HG02885 (cell line): ENCODE measurements around the gene ELK4.

Experiments used
- ATAC-seq: cut with Tn5 transposase; IDR thresholded peaks from one replicate; pipeline ENCODE4 v1.9.1; 2021; ENCODE audit warnings: mild to moderate bottlenecking; ENCODE audit not compliant: unreplicated experiment, poor library complexity

Gene ELK4

GRCh38 chr1:205632669-205633169 is 908 bp upstream of the ELK4 start:
- no peak for ATAC-seq

DNA sequence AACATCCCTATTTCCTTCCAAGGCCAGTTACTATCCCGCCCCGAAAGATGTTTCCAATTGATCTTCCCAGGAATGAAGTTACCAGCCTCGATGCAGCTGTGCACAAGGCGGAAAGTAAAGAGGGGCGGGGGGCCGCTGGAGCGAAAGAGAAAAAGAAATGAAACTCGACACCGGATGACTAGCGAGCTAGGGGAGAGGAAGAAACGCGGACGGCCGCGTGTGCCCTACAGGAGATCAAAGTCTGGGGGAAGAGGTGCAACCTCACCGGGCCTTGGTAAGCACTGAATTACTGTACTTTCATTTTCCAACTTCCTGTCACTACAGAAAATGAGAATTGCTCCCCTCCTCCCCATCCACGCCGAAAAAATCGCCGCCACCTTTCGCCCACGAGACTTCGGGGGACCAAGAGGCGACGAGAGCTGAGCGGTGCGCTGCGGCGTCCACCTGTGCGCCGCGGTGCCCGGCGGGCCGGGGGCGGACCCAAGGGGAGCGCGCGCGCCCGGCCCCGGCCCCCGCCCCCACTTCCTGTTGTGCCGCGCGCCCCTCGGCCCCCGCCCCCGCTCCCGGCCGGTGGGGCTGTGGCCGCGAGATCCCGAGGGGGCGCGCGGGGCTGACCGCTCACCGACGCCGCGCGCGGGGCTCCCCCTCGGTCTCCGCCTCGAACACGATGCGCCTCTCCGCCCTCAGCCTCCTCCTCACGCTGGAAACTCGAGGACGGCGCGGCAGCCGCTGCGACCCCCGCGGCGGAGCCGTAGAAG is 622 bp downstream of the ELK4 start:
- peak; percentile 63 for ATAC-seq

DNA sequence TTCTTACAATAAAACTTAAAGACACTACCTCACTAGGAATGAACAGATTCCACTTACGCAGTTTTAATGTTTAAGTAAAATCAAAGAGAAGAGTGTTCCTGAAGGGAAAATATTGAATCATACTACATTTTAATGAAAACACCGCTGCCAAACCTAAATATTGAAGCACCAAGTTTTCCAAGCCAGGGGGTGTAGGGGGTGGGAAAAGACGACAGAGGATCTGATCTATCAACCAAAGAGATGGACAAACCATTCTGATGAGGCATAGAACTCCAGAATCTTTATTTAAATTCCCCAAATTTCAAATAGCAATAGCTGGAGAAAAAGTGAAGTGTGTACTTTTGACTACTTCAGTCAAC is 1.2 kb downstream of the ELK4 start:
- no peak for ATAC-seq

- ATAC-seq, result no peak
These were observed 1.6 kb downstream of the ELK4 start for GRCh38 chr1:205630241-205630640.

DNA sequence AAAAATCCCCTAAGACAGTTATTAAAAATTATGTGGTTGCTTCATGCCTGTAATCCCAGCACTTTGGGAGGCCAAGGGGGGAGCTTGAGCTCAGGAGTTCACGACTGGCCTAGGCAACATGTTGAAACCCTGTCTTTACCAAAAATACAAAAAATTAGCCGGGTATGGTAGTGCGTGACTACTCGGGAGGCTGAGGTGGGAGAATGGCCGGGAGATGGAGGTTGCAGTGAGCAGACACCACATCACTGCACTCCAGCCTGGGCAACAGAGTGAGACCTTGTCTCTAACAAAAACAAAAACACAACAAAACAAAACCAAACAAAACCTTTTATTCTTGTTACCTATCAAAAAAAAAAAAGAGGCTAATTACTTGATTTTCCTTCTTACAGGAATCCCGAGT is 2.1 kb downstream of the ELK4 start:
- ATAC-seq, result no peak

GRCh38 chr1:205627956-205628355 is 3.9 kb downstream of the ELK4 start:
- ATAC-seq, result no peak

DNA sequence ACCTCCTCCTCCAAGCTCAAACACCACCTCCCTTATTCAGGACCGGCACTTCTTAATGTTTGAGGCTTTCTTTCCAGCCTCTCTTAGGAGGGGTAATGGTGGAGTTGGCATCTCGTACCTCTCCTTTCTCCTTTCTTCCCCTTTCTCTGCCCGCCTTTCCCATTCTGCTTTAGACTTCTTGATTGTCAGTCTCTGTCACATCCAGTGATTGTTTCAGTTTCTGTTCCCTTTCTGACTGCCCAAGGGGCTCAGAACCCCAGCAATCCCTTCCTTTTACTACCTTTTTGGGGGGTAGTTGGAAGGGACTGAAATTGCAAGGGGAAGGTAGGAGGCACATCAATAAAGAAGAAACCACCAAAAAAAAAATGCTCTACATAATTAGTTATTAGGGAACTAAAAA is 5.6 kb downstream of the ELK4 start:
- ATAC-seq, result no peak

GRCh38 chr1:205623646-205624045 is 8.2 kb downstream of the ELK4 start:
- no peak for ATAC-seq

DNA sequence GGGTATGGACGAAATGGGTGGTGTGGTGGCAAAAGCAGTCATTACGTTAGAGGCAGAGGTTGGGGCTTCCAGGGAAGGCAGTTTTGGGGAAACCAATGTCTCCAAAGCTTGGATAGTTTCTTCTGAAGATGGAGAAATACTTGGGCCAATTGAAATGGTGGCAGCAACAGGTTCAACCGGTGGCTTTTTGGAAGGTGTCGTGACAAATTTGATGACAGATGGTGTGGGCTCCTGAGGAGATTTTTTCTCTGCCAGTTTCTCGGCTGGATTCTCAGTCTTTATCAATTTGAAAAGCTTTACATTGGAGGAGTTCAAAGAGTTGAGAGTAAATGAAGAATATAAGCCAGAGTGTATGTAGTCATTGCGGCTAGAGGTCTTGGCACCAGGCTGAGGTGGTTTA is 11.5 kb downstream of the ELK4 start:
- ATAC-seq, result no peak

DNA sequence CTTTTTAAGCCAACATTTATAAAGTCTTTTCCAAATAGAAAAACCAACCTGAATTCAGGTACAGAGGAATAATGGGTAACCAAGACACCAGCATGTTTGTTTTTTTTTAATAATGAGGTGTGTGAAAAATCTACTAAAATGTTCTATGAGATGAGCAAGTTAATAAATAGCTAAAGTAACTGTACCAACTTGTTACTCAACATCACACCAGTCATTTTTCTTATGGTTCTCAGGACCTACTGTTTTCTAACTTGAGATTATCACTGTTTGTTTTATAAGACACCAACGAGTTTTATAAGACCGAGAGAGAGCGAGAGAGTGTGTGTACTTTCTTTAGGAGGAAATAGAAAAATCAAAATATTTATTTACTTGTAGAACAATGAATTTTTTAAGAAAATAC is 12.4 kb downstream of the ELK4 start:
- ATAC-seq, result no peak

DNA sequence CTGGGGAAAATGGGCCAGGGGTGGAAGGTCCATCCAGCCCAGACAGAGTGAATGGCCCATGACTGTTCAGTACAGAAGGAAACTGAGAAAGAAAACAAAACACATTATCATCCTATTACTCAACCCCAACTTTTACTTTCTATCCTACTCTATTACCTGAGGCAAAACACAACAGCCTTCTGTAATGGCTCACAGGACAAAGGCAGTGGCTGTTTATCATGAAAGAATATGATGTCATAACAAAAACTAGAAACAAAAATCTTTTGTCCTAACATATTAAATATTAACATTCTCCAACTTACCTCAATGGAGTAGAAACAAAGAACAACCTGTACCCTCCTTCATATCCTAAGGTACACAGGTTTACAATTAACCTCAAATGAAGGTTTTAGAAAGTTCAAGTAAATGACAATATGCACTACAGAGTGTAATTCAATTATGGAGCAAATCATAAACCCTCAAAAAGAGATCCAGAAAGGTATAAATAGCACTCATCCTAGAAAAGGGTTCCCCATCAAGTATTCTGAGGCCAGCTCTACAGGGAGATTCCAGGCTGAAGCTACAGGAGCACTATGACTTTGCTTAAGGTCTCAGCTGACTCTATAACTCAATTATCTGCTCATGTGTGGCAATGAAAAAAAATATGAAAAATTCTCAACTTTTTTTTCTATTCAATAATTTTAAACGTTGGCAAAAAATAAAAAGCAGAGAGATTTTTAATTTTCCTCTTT is 15.1 kb downstream of the ELK4 start:
- ATAC-seq, result no peak

- no peak for ATAC-seq
These were observed 16.0 kb downstream of the ELK4 start for GRCh38 chr1:205615789-205616188.

GRCh38 chr1:205613854-205614412 is 17.9 kb downstream of the ELK4 start:
- no peak for ATAC-seq

- no peak for ATAC-seq
These were observed 19.3 kb downstream of the ELK4 start for GRCh38 chr1:205612556-205612955.

- no peak for ATAC-seq
These were observed 19.7 kb downstream of the ELK4 start for GRCh38 chr1:205612104-205612503.

GRCh38 chr1:205610901-205611466 is 20.8 kb downstream of the ELK4 start:
- no peak for ATAC-seq

DNA sequence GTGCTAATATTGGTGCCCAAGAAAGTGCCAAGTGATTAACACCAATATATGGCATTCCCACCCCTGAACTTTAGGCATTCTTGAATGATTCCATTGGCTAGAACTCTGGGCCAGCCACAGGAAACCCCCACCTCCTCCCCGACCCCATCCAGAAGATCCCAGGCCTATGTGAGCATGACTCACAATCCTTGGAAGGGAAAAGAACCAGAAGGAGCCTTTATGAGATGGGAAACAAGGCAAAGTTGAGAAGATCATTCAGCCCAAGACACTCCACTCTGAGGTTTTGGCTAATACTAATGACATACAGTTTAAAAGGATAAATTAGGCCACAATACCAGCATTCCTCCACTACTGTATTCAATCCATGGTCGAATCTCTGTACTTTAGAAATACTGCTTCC is 21.8 kb downstream of the ELK4 start:
- no peak for ATAC-seq

GRCh38 chr1:205604825-205605505 is 26.8 kb downstream of the ELK4 start:
- ATAC-seq, result no peak

DNA sequence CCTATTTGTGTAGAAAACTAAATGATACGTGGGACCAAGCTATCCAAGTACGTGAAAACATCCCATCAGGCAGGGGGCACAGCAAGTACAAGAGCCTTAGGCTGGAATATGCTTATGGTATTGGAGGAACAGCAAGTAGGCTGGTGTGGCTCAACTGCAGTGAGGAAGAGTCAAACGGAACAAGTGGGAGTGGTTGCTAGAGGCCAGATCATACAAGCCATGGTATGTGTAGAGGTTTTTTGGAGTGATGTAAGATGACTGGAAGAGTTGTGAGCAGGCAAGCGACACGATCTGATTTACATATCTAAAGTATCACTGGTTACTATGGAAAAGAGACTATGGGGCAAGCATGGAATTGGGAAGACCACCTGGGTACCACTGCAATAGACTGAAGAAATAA is 27.8 kb downstream of the ELK4 start:
- ATAC-seq, result no peak

DNA sequence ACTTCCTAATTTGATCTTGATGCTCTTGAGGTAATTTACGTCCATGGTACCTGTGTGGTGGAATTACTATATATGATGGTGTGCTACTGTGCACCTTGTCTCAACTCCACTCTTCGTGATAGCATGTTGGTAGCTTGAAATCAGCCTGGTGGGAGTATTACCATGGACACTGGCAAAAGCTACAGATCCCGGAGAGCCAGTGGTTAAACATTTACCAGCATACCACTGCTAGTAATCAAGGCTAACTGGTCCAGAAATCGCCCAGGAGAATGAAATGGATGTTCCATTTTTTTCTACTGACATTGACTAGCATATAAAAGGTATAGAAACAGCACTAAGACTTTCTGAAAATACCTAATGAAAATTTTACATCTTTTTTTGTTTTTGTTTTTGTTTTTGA is 30.6 kb downstream of the ELK4 start:
- ATAC-seq, result no peak

DNA sequence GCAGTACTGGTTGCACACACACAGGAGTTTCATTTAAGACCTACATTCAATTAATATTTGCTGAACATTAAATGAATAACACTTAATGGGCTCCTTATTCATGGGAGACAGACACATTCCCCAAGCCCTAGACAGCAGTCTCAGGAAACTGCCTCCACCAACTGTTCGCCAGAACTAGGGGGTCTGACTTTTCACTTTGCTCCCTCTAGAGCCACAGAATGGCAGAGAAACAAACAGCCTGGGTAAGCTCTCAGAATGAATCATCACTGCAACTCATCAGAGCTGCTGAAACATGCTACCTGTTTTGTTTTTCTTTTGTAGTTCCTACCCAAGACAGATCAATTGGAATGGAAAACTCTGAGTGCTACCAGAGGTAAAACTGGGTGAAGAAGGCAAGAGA is 31.7 kb downstream of the ELK4 start:
- no peak for ATAC-seq
